Keratinocyte (primary cell): Measurements from ENCODE around the gene SPRY1. TPM values are rescaled to one million over a fixed set of nuclear protein-coding genes. Genes with fewer than 3 reads are reported as not detected.
A peak's percentile ranks its signal among the peaks of the same experiment; 100 is the strongest.

ENCODE experiments used
- DNase-seq: peaks from one replicate; pipeline ENCODE4 v3.0.0-alpha.2; 2011; ENCODE audit warnings: low read depth, missing footprints, low spot score
- FAIRE-seq: peaks from 2 replicates; lab custom pipeline; 2011; peaks lifted over from hg19 to GRCh38; lab: Jason Lieb, UNC
- H2AFZ ChIP-seq: 2 replicates; pipeline ENCODE4 v1.6.0; 2012; ENCODE audit warnings: low read length, control low read depth, inconsistent platforms; ENCODE audit not compliant: control insufficient read depth
- H3K27ac ChIP-seq: 2 replicates; pipeline ENCODE4 v1.5.1; 2011; ENCODE audit warnings: low read length; ENCODE audit not compliant: control insufficient read depth, insufficient read depth
- H3K27me3 ChIP-seq: 3 replicates; pipeline ENCODE4 v1.6.0; 2011; ENCODE audit warnings: low read length; ENCODE audit not compliant: control insufficient read depth, insufficient read depth; ENCODE audit errors: extremely low read depth
- H3K36me3 ChIP-seq, 2 experiments: 2 replicates in 1 of 2; 3 replicates in 1 of 2; pipeline ENCODE4 v1.5.1; 2011; ENCODE audit warnings: low read length in 2 of 2, mild to moderate bottlenecking in 1 of 2; ENCODE audit not compliant: control insufficient read depth in 2 of 2, insufficient read depth in 2 of 2; ENCODE audit errors: extremely low read depth in 1 of 2
- H3K4me1 ChIP-seq: 3 replicates; pipeline ENCODE4 v1.5.1; 2011; ENCODE audit warnings: low read length; ENCODE audit not compliant: control insufficient read depth, insufficient read depth; ENCODE audit errors: extremely low read depth
- H3K4me2 ChIP-seq: 3 replicates; pipeline ENCODE4 v1.6.0; 2011; ENCODE audit warnings: low read depth, low read length; ENCODE audit not compliant: control insufficient read depth, insufficient read depth; ENCODE audit errors: extremely low read depth
- H3K4me3 ChIP-seq, 3 experiments: fragments of 200-600 bp in 1 of 3; sonication (generic) in 1 of 3; 2 replicates in 2 of 3; 3 replicates in 1 of 3; pipeline ENCODE4 v1.5.1; 2011 to 2016; ENCODE audit warnings: low read length in 3 of 3, mild to moderate bottlenecking in 3 of 3, control low read depth in 2 of 3, inconsistent platforms in 1 of 3, low read depth in 1 of 3, mixed read lengths in 1 of 3, mixed run types in 1 of 3, moderate library complexity in 1 of 3; ENCODE audit not compliant: control insufficient read depth in 2 of 3, insufficient read depth in 2 of 3; ENCODE audit errors: extremely low read depth in 1 of 3
- H3K79me2 ChIP-seq: 2 replicates; pipeline ENCODE4 v1.6.0; 2012; ENCODE audit warnings: low read length; ENCODE audit not compliant: control insufficient read depth, insufficient read depth
- H3K9ac ChIP-seq: 3 replicates; pipeline ENCODE4 v1.6.0; 2011; ENCODE audit warnings: low read length; ENCODE audit not compliant: control insufficient read depth, insufficient read depth; ENCODE audit errors: extremely low read depth
- H3K9me1 ChIP-seq: 3 replicates; pipeline ENCODE4 v1.6.0; 2011; ENCODE audit warnings: low read length; ENCODE audit not compliant: control insufficient read depth, insufficient read depth; ENCODE audit errors: extremely low read depth
- H3K9me3 ChIP-seq: 2 replicates; pipeline ENCODE4 v1.5.1; 2012; ENCODE audit warnings: low read depth, low read length; ENCODE audit not compliant: control insufficient read depth
- H4K20me1 ChIP-seq: 3 replicates; pipeline ENCODE4 v1.6.0; 2011; ENCODE audit warnings: low read length; ENCODE audit not compliant: control insufficient read depth, insufficient read depth; ENCODE audit errors: extremely low read depth
- CTCF ChIP-seq, 3 experiments: IDR thresholded peaks in 1 of 3; conservative IDR thresholded peaks in 1 of 3; optimal IDR thresholded peaks in 1 of 3; 2 replicates in 2 of 3; 3 replicates in 1 of 3; pipeline versions ENCODE3 to v1.5.1; 2011; ENCODE audit warnings: low read length in 3 of 3, mild to moderate bottlenecking in 3 of 3, moderate library complexity in 2 of 3, control low read depth in 1 of 3, inconsistent platforms in 1 of 3; ENCODE audit not compliant: insufficient read depth in 2 of 3; ENCODE audit errors: extremely low read depth in 1 of 3
- EZH2 ChIP-seq: IDR thresholded peaks from one replicate; pipeline ENCODE4 v1.6.1; 2012; ENCODE audit warnings: inconsistent platforms, mild to moderate bottlenecking, low read length, moderate library complexity
- dilution Hi-C: fragments of 300-500 bp; cut with MboI; formaldehyde crosslinking; loops from one replicate; pipeline ENCODE4 v1.7.0; 2020; ENCODE audit warnings: low sequenced_read_pairs; ENCODE audit not compliant: extremely low pct_ligation_motif_present
- polyA plus RNA-seq, 5 experiments: library from polyadenylated mRNA; depleted of rRNA in 3 of 5; stranded (reverse) in 3 of 5; stranded (forward) in 1 of 5; unstranded in 1 of 5; fragments of >200 nt; gene quantifications; 1 replicate in 1 of 5; 2 replicates in 3 of 5; 3 replicates in 1 of 5; pipeline versions ENCODE4 v1.2.1 to v1.2.3, GENCODE V29; 2011 to 2012; ENCODE audit warnings: missing spikeins in 2 of 5, low read depth in 1 of 5, low replicate concordance in 1 of 5

The SPRY1 gene
- polyA plus RNA-seq, 1 donor (not counting 4 experiments of a cell fraction or from before 2014, with no cell fraction given): 3.6 TPM

DNA sequence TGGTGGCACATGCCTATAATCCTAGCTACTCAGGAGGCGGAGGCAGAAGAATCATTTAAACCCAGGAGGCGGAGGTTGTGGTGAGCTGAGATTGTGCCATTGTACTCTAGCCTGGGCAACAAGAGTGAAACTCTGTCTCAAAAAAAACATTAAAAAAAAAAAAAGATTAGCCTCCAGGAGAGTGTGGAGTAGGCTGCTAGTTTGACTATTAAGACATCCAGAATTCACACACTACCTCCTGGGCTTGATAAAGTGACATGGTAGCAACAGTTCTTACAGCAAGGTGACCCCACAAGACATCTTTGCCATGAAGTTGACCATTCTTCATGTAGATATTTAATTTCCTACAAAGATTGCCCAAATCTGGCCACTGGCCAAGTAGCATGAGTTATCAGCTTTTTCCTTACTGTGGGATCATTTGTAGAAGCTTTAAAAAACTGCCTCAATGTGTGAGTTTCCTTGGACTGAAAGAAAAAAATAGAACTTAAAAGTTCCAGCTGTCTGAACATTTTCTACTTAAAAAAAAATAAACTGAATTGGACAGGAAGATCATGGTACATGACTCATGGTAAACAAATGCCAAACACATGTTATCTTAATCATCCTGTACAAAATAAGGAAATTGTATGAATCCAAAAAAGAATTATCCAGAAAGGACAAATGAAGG, 35.3 kb upstream of the SPRY1 start:
- peak overlapping the region; percentile 17 for H3K27ac ChIP-seq
- H4K20me1 ChIP-seq: no peaks in the 10 kb centered on the region
- no peaks in the 10 kb centered on the region for H3K27me3 ChIP-seq
- no peaks in the 10 kb centered on the region for H3K9me3 ChIP-seq
- no peaks in the 10 kb centered on the region for H3K79me2 ChIP-seq
- H2AFZ ChIP-seq: peak overlapping the region; percentile 71
- H3K9me1 ChIP-seq: no peaks in the 10 kb centered on the region
- H3K4me1 ChIP-seq: peaks cover 5% of the 10 kb centered on the region
- H3K4me3 ChIP-seq: no peak overlapping the region
- H3K9ac ChIP-seq: no peak overlapping the region
- no peak for DNase-seq
- H3K36me3 ChIP-seq: no peaks in the 10 kb centered on the region
- peak; percentile 58 for FAIRE-seq
- H3K4me2 ChIP-seq: peak overlapping the region; percentile 42
- dilution Hi-C loops: no loop called here
- TF ChIP-seq EZH2 (no peak), CTCF (optimal IDR thresholded peaks at IDR 0.05 in 1 of 3, IDR thresholded peaks at IDR 0.05 in 1 of 3, conservative IDR thresholded peaks at IDR 0.05 in 1 of 3; ENCODE audit: extremely low read depth in 1 of 3, insufficient read depth in 2 of 3, low read length in 3 of 3) (no peak)

GRCh38 chr4:123362103-123362502, 34.5 kb upstream of the SPRY1 start:
- dilution Hi-C loops: no loop called here
- TF ChIP-seq EZH2 (no peak), CTCF (optimal IDR thresholded peaks at IDR 0.05 in 1 of 3, IDR thresholded peaks at IDR 0.05 in 1 of 3, conservative IDR thresholded peaks at IDR 0.05 in 1 of 3; ENCODE audit: extremely low read depth in 1 of 3, insufficient read depth in 2 of 3, low read length in 3 of 3) (no peak)
- H3K9me1 ChIP-seq: no peaks in the 10 kb centered on the region
- DNase-seq: no peak
- no peak overlapping the region for H3K4me2 ChIP-seq
- no peak overlapping the region for H3K9ac ChIP-seq
- no peaks in the 10 kb centered on the region for H4K20me1 ChIP-seq
- peaks cover 5% of the 10 kb centered on the region for H3K4me1 ChIP-seq
- no peak overlapping the region for H3K27ac ChIP-seq
- H2AFZ ChIP-seq: no peak overlapping the region
- no peak overlapping the region for H3K4me3 ChIP-seq
- FAIRE-seq: no peak
- H3K36me3 ChIP-seq: no peaks in the 10 kb centered on the region
- no peaks in the 10 kb centered on the region for H3K9me3 ChIP-seq
- H3K27me3 ChIP-seq: no peaks in the 10 kb centered on the region
- no peaks in the 10 kb centered on the region for H3K79me2 ChIP-seq
